ENCODE data around the gene CELA2B. TPM values are rescaled to one million over a fixed set of nuclear protein-coding genes. Genes with fewer than 3 reads are reported as not detected.

Gene CELA2B
- polyA plus RNA-seq, 3 donors, result not detected

GRCh38 chr1:15435239-15436077, 40.4 kb upstream of the CELA2B start:
- no peaks in the 10 kb centered on the region for H3K79me2 ChIP-seq (ENCODE audit: insufficient read depth, low read length)
- peak overlapping the region; percentile 41 for H3K4me2 ChIP-seq (replicated peaks; ENCODE audit: extremely low read depth, low read length, poor library complexity, severe bottlenecking)
- H3K9ac ChIP-seq (ENCODE audit: insufficient read depth, low read length, poor library complexity, severe bottlenecking), result no peak overlapping the region
- peaks cover 0 to 4% (median 3%) of the 10 kb centered on the region in 3 donors for H3K27me3 Mint-ChIP-seq (ENCODE audit: low read depth in 3 of 3)
- peak overlapping the region in 1 of 2 donors; percentile 34 for H3K27ac ChIP-seq (ENCODE audit: low read depth in 1 of 2, low read length in 2 of 2)
- H3K27me3 ChIP-seq (ENCODE audit: control insufficient read depth in 2 of 2, insufficient read depth in 2 of 2, low read length in 2 of 2), result no peaks in the 10 kb centered on the region
- peaks cover 21 to 36% of the 10 kb centered on the region in 2 donors for H3K4me1 ChIP-seq (ENCODE audit: control insufficient read depth in 1 of 2, insufficient read depth in 2 of 2, low read length in 2 of 2)
- H3K4me3 Mint-ChIP-seq, result no peak overlapping the region
- peak overlapping the region in 1 of 3 experiments; percentile 40 for H3K4me3 ChIP-seq (replicated peaks in 1 of 3; ENCODE audit: low read depth in 2 of 3, low read length in 3 of 3)
- peaks cover 7 to 11% of the 10 kb centered on the region in 2 donors for H3K36me3 ChIP-seq (replicated peaks in 1 of 2; ENCODE audit: control insufficient read depth in 1 of 2, insufficient read depth in 2 of 2, low read length in 2 of 2)
- 96% methylated on average over 17 of the region's 17 CpGs for WGBS (ENCODE audit: insufficient coverage)
- no peak for DNase-seq
- peaks cover 13 to 22% of the 10 kb centered on the region in 2 donors for H3K36me3 Mint-ChIP-seq
- TF ChIP-seq CTCF (IDR thresholded peaks at IDR 0.05), result no peak
- H2AFZ ChIP-seq (ENCODE audit: insufficient read depth, low read depth, low read length, poor library complexity, severe bottlenecking), result no peak overlapping the region
- peak overlapping the region in 6 of 7 donors; percentile 55 to 95 (median 86) for H3K27ac Mint-ChIP-seq
- H3K9me3 ChIP-seq (replicated peaks in 1 of 2; ENCODE audit: control insufficient read depth in 1 of 2, insufficient read depth in 1 of 2, low read length in 2 of 2), result no peaks in the 10 kb centered on the region
- peaks cover 36% of the 10 kb centered on the region for H3K4me1 Mint-ChIP-seq
- H4K20me1 ChIP-seq (ENCODE audit: insufficient read depth, low read length), result peaks cover 32% of the 10 kb centered on the region
- intact Hi-C loops (cut with micrococcal nuclease), result no loop called here
- peaks cover 0 to 2% (median 0%) of the 10 kb centered on the region in 7 donors for H3K9me3 Mint-ChIP-seq

DNA sequence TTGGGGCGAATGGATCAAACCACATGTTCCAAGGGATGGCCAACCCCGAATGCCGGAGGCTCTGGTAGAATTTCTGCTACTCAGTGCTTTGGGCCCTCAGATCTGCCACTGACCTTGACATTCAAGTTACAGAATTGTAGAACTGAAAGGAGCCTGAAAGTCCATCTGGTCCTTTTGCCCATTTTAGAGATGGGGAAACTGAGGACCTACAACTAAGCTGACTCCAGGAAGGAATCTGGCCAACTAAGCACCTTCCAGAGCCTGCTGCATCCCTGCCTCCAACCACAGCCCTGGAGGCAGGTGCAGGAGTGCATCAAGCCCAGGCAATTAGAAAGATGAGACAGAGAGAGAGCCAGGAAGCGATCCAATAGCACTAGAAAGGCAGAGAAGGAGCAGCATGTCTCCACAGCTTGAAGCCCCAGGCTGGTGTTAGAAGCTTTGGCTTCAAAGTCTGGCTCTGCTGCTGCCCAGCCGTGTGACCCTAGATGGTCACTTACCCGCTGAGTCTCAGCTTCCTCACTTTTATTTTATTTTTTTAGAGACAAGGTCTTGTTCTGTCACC, 38.9 kb upstream of the CELA2B start:
- no peak for TF ChIP-seq CTCF (IDR thresholded peaks at IDR 0.05)
- Histone ChIP-seq H3K9me3 (replicated peaks in 1 of 2; ENCODE audit: control insufficient read depth in 1 of 2, insufficient read depth in 1 of 2, low read length in 2 of 2) (no peaks in the 10 kb centered on the region), H2AFZ (ENCODE audit: insufficient read depth, low read depth, low read length, poor library complexity, severe bottlenecking) (no peak overlapping the region), H3K27ac (ENCODE audit: low read depth in 1 of 2, low read length in 2 of 2) (no peak overlapping the region), H3K4me3 (replicated peaks in 1 of 3; ENCODE audit: low read depth in 2 of 3, low read length in 3 of 3) (no peak overlapping the region), H3K4me2 (replicated peaks; ENCODE audit: extremely low read depth, low read length, poor library complexity, severe bottlenecking) (no peak overlapping the region), H4K20me1 (ENCODE audit: insufficient read depth, low read length) (peaks cover 17% of the 10 kb centered on the region), H3K79me2 (ENCODE audit: insufficient read depth, low read length) (no peaks in the 10 kb centered on the region), H3K4me1 (ENCODE audit: control insufficient read depth in 1 of 2, insufficient read depth in 2 of 2, low read length in 2 of 2) (peaks cover 16 to 23% of the 10 kb centered on the region in 2 donors), H3K9ac (ENCODE audit: insufficient read depth, low read length, poor library complexity, severe bottlenecking) (no peak overlapping the region), H3K36me3 (replicated peaks in 1 of 2; ENCODE audit: control insufficient read depth in 1 of 2, insufficient read depth in 2 of 2, low read length in 2 of 2) (no peaks in the 10 kb centered on the region), H3K27me3 (ENCODE audit: control insufficient read depth in 2 of 2, insufficient read depth in 2 of 2, low read length in 2 of 2) (no peaks in the 10 kb centered on the region)
- Mint-ChIP-seq H3K4me3 (no peak overlapping the region), H3K9me3 (no peaks in the 10 kb centered on the region), H3K4me1 (peaks cover 27% of the 10 kb centered on the region), H3K36me3 (peaks cover 6 to 8% of the 10 kb centered on the region in 2 donors), H3K27me3 (ENCODE audit: low read depth in 3 of 3) (peaks cover 2 to 8% (median 3%) of the 10 kb centered on the region in 3 donors), H3K27ac (peak overlapping the region in 3 of 7 donors; percentile 4 to 25 (median 5))
- intact Hi-C loops (cut with micrococcal nuclease), result no loop called here
- DNase-seq, result no peak
- WGBS (ENCODE audit: insufficient coverage), result 99% methylated on average over 5 of the region's 6 CpGs
